Activated CD4-positive, alpha-beta T cell treated with anti-CD3 and anti-CD28 coated beads, Interleukin-2, amount 10 ng/mL, durations not matched to agents 7 days and 5 days (primary cell): ENCODE results near the gene SORCS2. TPM values are rescaled to one million over a fixed set of nuclear protein-coding genes. Genes with fewer than 3 reads are reported as not detected.

Experiments used
- CTCF ChIA-PET: fragments of 350-600 bp; sonication (Branson Sonifier 250); formaldehyde crosslinking; loops from one replicate; lab custom pipeline; 2021; ENCODE audit warnings: antibody characterized with exemption; lab: Charles Lee
- POLR2A ChIA-PET: fragments of 350-600 bp; sonication (Branson Sonifier 250); formaldehyde crosslinking; loops from one replicate; lab custom pipeline; 2021; ENCODE audit warnings: antibody characterized with exemption; lab: Charles Lee
- DNase-seq: peaks from one replicate; pipeline ENCODE4 v3.0.0-alpha.2; 2020
- H3K27ac Mint-ChIP-seq: one replicate; pipeline ENCODE4 v1.8.0; 2021; ENCODE audit warnings: mild to moderate bottlenecking, moderate library complexity, mixed read lengths
- H3K27me3 Mint-ChIP-seq: one replicate; pipeline ENCODE4 v1.8.0; 2021; ENCODE audit warnings: mixed read lengths
- H3K36me3 Mint-ChIP-seq: one replicate; pipeline ENCODE4 v1.8.0; 2021; ENCODE audit warnings: low read depth, mixed read lengths
- H3K4me1 Mint-ChIP-seq: one replicate; pipeline ENCODE4 v1.8.0; 2021; ENCODE audit warnings: mixed read lengths
- H3K4me3 Mint-ChIP-seq: one replicate; pipeline ENCODE4 v1.8.0; 2021; ENCODE audit warnings: mild to moderate bottlenecking, moderate library complexity, mixed read lengths
- H3K9me3 Mint-ChIP-seq: one replicate; pipeline ENCODE4 v1.8.0; 2021; ENCODE audit warnings: mixed read lengths
- total RNA-seq, 2 experiments: library from RNA; stranded (reverse); gene quantifications; one replicate each; pipeline ENCODE4 v1.2.3, GENCODE V29; 2021

The SORCS2 gene
- total RNA-seq, 2 experiments from 2014 or later: not detected

DNA sequence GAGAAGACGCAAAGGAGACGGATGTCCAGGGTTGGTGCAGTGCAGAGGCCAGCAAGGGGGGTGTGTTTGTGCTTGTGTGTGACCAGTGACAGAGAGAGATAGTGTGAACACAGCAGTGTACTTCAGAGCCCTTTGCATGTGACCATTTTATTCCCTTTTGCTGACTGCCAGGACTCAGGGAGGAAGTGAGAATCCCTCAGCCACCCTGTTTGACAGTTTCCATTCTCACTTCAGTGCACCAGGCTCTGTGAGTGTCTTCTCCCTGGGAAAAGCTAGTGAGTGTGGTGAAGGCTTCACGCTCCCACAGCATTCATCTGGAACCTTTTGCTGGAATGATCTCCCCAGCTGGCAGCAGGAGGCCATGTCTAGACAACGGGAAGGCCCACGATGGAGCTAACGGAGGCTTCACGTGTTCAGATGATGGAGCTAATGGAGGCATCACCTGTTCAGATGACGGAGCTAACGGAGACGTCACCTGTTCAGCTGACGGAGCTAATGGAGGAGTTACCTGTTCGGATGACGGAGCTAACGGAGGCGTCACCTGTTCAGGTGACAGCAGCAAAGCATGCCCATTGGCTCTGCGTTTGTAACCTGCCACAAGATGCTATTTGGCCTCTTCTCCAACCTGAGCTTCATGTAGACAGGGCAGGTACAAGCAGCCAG, 551.9 kb downstream of the SORCS2 start:
- H3K27ac Mint-ChIP-seq: no peak overlapping the region
- ChIA-PET POLR2A (no interaction called here), CTCF (interaction anchor here (0.8 kb wide), 1 partner anchor 12 kb away, joined by 4 read pairs; no protein-coding TSS in a partner anchor)
- no peak overlapping the region for H3K4me3 Mint-ChIP-seq
- no peaks in the 10 kb centered on the region for H3K36me3 Mint-ChIP-seq
- no peaks in the 10 kb centered on the region for H3K9me3 Mint-ChIP-seq
- H3K27me3 Mint-ChIP-seq: no peaks in the 10 kb centered on the region
- peaks cover 4% of the 10 kb centered on the region for H3K4me1 Mint-ChIP-seq
- no peak for DNase-seq

DNA sequence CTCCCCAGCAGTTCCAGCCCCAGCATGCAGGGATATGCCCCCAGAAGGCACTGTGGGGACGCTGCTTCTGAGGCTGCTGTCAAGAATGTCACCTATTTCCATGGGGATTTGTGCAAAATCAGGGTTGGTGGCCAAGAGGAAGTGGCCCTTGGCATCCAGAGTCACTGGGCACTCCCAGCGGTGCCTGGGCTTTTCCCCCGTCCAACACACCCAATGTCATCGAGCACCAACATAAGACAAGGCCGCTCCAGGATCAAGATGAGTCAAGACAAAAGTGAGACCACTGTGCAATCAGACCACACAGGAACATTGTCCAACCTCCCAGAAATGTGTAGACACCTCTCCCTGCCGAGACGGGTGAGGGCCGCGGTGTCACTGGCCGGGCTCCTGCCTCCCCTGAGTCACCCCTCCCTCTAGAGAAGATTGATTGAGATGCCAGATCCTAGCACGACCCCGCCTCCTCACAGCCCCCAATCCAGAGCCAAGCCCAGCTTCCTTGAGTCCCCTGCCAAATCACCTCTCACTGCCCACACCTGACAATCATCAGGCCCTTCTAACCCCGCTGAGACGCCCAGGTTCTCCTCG, 553.1 kb downstream of the SORCS2 start:
- peaks cover 14% of the 10 kb centered on the region for H3K4me1 Mint-ChIP-seq
- H3K9me3 Mint-ChIP-seq: no peaks in the 10 kb centered on the region
- CTCF ChIA-PET: no interaction called here
- H3K36me3 Mint-ChIP-seq: no peaks in the 10 kb centered on the region
- no peak overlapping the region for H3K4me3 Mint-ChIP-seq
- H3K27me3 Mint-ChIP-seq: no peaks in the 10 kb centered on the region
- H3K27ac Mint-ChIP-seq: no peak overlapping the region
- POLR2A ChIA-PET: no interaction called here
- DNase-seq: no peak

DNA sequence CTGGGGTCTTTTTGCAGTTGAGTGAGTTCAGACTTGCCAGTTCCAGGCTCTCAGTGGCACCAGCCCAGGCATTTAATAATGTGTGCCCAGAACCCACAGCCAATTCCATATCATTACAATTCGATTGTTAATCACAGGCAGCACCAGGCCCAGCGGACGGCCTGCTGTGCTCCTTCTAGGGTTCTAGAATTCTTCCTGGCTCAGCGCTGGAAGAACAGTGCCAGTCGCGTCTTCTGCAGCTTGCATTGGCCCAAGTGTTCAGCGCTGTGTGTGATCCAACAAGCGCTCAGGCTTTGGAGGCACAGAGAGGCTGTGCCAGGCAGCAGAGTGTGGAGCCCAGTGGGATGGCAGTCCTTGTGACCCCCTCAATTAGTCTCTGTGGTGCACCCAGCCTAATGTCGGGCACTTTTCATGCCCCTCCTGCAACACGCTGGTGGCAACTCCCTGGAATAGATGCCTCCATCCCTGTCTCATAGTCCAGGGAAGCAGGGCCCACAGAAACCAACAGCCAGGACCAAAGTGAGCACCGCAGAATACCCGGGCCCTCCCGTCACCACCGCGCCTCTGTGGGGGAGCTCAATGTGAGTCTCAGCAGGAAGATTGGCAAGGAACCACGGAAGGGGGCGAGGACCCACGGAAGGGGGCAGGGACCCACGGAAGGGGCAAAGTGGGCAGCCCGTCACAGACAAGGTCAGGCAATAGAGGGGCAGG, 554.2 kb downstream of the SORCS2 start:
- DNase-seq: no peak
- H3K4me3 Mint-ChIP-seq: no peak overlapping the region
- H3K27me3 Mint-ChIP-seq: no peaks in the 10 kb centered on the region
- peaks cover 2% of the 10 kb centered on the region for H3K36me3 Mint-ChIP-seq
- H3K9me3 Mint-ChIP-seq: no peaks in the 10 kb centered on the region
- H3K27ac Mint-ChIP-seq: no peak overlapping the region
- CTCF ChIA-PET: no interaction called here
- H3K4me1 Mint-ChIP-seq: peaks cover 22% of the 10 kb centered on the region
- POLR2A ChIA-PET: no interaction called here

DNA sequence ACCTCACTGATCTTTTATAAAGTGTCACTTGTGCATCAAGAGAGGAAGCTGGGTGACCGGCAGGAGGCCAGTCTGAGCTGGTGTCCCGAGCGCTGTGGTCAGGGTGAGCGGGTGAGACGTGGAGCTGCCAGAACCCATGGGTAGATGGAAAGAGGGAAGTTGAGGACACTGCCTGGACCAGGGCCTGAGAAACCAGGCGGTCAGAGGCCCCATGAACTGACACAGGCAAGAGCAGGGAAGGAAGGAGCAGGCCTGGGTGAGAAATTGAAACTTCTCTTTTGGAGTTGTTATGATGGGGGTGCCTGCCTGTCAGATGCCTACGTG, 554.7 kb downstream of the SORCS2 start:
- H3K36me3 Mint-ChIP-seq: peaks cover 2% of the 10 kb centered on the region
- no peaks in the 10 kb centered on the region for H3K9me3 Mint-ChIP-seq
- ChIA-PET CTCF (no interaction called here), POLR2A (no interaction called here)
- peaks cover 22% of the 10 kb centered on the region for H3K4me1 Mint-ChIP-seq
- no peak for DNase-seq
- no peaks in the 10 kb centered on the region for H3K27me3 Mint-ChIP-seq
- no peak overlapping the region for H3K27ac Mint-ChIP-seq
- H3K4me3 Mint-ChIP-seq: no peak overlapping the region

DNA sequence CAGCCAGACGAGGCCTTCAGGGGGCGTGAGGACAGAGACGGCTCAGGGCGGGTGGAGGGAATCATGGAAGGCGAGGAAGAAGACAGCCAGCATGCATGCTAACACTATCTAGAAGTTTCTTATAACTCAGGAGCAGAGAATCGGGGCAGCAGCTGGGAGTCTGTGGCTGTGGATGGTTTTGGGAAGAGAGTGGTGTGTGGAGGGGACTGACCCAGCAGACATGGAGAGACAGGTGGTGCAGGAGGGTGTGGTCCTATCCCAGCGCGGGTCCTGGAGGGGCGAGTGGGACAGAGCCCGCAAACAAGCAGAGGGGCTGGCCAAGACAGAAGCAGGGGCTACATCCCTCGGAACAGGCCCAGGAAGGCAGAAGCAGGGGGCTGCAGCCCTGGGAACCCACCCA, 555.2 kb downstream of the SORCS2 start:
- CTCF ChIA-PET: no interaction called here
- peak overlapping the region; percentile 21 for H3K27ac Mint-ChIP-seq

DNA sequence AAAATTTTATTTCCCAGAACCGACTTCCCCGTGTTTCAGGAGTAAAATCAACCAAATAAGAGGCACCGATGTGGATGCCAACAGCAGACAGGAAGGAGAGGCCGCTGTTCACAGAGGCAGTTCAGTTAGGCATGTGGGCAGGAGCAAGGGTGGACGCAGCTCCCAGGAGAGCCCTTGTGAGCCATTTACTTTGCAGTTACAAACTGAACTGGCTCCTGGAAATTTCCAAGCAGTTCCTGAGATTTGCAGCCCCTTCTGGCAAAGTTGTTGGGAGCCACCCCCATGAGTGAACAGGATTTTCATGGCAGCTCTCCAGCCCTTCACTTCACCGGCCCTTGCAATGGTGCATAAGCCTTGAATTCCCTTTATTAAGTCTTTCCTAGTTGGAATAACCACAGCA, 558.2 kb downstream of the SORCS2 start:
- CTCF ChIA-PET: no interaction called here
- H3K4me3 Mint-ChIP-seq: no peak overlapping the region
- no peak overlapping the region for H3K27ac Mint-ChIP-seq
- no peak for DNase-seq
- POLR2A ChIA-PET: no interaction called here
- peaks cover 22% of the 10 kb centered on the region for H3K4me1 Mint-ChIP-seq
- H3K36me3 Mint-ChIP-seq: peaks cover 2% of the 10 kb centered on the region
- no peaks in the 10 kb centered on the region for H3K27me3 Mint-ChIP-seq
- H3K9me3 Mint-ChIP-seq: no peaks in the 10 kb centered on the region

More for the DNA sequence above, 555.2 kb downstream of the SORCS2 start:
- Mint-ChIP-seq H3K4me3 (no peak overlapping the region), H3K36me3 (peaks cover 2% of the 10 kb centered on the region), H3K4me1 (peaks cover 22% of the 10 kb centered on the region), H3K27me3 (no peaks in the 10 kb centered on the region), H3K9me3 (no peaks in the 10 kb centered on the region)
- no peak for DNase-seq
- POLR2A ChIA-PET: no interaction called here

DNA sequence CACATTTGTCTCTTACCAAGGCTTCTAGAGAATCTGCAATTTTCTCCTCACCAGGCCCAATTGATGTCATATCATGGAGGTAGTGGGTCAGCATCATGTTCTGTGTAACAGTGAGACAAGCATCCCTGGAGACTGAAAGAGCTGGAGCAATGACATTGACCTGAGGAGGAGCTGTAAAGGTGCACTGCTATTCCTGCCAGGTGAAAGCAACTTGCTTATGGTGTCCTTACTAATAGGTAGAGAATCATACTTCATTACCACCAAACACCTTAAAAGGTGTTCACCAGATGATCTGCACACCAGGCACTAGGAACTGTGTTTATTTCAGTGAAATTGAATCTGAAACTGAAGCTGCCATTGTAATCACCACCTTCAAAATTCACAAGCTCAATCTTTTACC, 558.6 kb downstream of the SORCS2 start:
- POLR2A ChIA-PET: no interaction called here
- H3K9me3 Mint-ChIP-seq: no peaks in the 10 kb centered on the region
- H3K4me1 Mint-ChIP-seq: peaks cover 22% of the 10 kb centered on the region

DNA sequence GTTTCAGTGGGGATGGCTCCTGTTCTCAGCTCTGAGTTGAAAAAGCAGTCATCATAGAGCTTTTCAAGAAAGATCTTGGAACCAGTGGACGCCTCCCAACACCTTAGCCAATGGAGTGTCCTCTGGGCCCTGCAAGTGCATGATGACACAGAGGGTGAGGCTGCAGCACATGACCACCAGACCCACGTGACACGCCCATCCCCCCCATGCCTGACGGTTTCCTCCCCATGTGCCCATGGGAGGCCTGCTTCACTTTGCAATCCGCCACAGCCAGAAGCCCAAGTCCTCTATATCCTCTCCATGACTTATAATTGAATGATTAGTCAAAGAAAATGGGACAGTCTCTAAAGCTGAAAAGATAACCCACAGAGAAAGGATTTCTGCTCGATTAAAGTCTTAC, 560.3 kb downstream of the SORCS2 start:
- Mint-ChIP-seq H3K27ac (no peak overlapping the region), H3K27me3 (no peaks in the 10 kb centered on the region), H3K4me1 (peaks cover 23% of the 10 kb centered on the region), H3K4me3 (no peak overlapping the region), H3K36me3 (peaks cover 2% of the 10 kb centered on the region), H3K9me3 (no peaks in the 10 kb centered on the region)
- DNase-seq: no peak
- POLR2A ChIA-PET: no interaction called here
- CTCF ChIA-PET: interaction anchor here (1.0 kb wide), 1 partner anchor 9 kb away, joined by 4 read pairs; no protein-coding TSS in a partner anchor

More for the DNA sequence above, 558.6 kb downstream of the SORCS2 start:
- H3K4me3 Mint-ChIP-seq: no peak overlapping the region
- CTCF ChIA-PET: no interaction called here
- no peak overlapping the region for H3K27ac Mint-ChIP-seq
- H3K36me3 Mint-ChIP-seq: peaks cover 2% of the 10 kb centered on the region
- no peak for DNase-seq
- H3K27me3 Mint-ChIP-seq: no peaks in the 10 kb centered on the region

DNA sequence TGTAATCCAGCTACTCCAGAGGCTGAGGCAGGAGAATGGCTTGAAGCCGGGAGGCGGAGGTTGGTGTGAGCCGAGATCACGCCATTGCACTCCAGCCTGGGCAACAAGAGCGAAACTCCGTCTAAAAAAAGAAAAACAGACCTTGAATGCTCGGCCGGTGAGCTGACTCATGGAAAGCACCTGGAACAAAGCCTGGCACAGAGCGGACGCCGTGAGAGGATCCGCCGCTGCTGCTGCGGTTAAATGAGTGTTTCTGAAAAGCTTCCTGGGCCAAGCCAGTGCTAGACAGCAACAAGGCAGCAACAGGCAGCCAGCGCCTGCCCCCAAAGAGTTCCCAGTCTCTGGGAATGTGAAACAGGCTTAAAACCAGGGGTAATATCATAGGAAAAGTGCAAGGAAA, 560.9 kb downstream of the SORCS2 start:
- Mint-ChIP-seq H3K9me3 (no peaks in the 10 kb centered on the region), H3K27ac (no peak overlapping the region), H3K4me1 (peaks cover 27% of the 10 kb centered on the region), H3K4me3 (no peak overlapping the region), H3K36me3 (peaks cover 2% of the 10 kb centered on the region), H3K27me3 (no peaks in the 10 kb centered on the region)
- DNase-seq: no peak
- ChIA-PET CTCF (interaction anchor here (1.0 kb wide), 1 partner anchor 8 kb away, joined by 4 read pairs; no protein-coding TSS in a partner anchor), POLR2A (no interaction called here)

DNA sequence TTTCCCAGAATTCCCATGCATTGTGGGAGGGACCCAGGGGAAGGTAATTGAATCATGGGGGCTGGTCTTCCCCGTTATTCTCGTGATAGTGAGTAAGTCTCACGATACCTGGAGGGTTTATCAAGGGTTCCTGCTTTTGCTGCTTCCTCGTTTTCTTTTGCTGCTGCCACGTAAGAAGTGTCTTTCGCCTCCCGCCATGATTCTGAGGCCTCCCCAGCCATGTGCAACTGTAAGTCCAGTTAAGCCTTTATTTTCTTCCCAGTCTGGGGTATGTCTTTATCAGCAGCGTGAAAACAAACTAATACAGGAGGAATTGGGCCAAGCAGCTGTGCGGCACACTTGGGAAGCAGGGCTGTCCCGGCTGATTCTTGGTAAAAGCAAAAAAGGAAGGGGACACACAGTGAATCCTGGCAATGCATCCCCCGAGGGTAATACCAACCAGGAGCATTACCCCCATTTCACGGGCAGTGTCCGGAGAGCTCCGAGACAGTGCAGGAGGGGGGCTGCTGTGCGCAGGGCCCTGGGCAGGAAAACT, 561.7 kb downstream of the SORCS2 start:
- Mint-ChIP-seq H3K27me3 (no peaks in the 10 kb centered on the region), H3K4me3 (no peak overlapping the region), H3K9me3 (no peaks in the 10 kb centered on the region), H3K36me3 (peaks cover 2% of the 10 kb centered on the region), H3K4me1 (peaks cover 29% of the 10 kb centered on the region), H3K27ac (no peak overlapping the region)
- ChIA-PET POLR2A (no interaction called here), CTCF (interaction anchor here (1.0 kb wide), 1 partner anchor 8 kb away, joined by 4 read pairs; no protein-coding TSS in a partner anchor)
- DNase-seq: no peak

DNA sequence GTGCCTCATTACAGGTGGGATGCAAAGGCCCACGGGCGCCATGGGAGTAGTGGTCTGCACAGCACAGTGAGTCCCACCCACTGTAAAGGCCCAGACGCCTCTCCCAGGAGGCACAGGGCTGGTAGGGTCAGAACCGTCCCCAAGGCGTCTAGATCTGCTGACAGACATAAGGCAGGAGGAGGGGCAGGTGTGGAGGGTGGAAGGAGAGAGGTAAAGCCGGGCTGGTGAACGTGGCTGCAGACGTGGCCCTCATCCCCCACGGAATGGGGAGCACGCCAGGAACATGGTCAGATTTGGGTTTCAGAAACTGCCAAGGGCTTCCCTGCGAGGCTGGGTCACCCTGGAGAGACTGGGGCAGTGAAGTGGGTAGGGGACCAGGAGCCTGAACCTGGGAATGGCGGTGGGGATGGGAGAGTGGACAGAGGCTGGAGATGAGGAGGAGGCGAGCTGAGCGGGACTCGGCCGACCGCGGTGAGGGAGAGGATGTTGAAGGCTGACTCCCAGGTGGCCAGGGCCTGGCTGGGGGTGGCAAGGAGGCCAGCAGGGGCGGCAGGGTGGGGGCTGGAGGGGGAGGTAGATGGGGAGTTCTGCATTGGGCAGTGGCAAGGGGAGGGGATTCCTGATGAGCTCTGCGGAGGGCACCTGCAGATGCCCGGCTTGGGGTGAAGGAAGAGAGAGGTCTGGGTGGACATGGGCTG, 562.4 kb downstream of the SORCS2 start:
- POLR2A ChIA-PET: no interaction called here
- no peak overlapping the region for H3K27ac Mint-ChIP-seq
- DNase-seq: no peak

DNA sequence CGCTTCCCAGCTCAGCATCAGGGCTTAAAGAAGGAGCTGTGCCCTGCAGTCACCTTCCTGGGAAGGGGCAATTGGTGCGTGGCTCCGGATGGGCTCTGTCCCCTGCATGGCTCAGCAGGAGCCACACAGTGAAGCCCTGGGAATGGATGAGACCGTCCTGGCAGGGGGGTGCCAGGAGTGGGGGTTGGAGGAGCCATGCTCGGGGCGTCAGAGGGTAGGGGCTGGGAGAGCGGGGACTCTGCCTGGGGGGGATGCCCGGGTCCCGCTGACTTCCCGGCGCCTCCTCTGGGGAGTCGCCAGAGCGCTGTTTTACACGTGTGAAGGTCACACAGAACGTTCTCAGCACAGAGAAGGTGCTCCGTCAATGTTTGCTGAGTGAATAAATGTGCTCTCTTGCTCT, 563.2 kb downstream of the SORCS2 start:
- POLR2A ChIA-PET: no interaction called here
- Mint-ChIP-seq H3K4me3 (no peak overlapping the region), H3K27me3 (no peaks in the 10 kb centered on the region)

More for the DNA sequence above, 562.4 kb downstream of the SORCS2 start:
- no peaks in the 10 kb centered on the region for H3K9me3 Mint-ChIP-seq
- H3K4me3 Mint-ChIP-seq: no peak overlapping the region
- no peaks in the 10 kb centered on the region for H3K27me3 Mint-ChIP-seq
- H3K36me3 Mint-ChIP-seq: peaks cover 2% of the 10 kb centered on the region
- peaks cover 30% of the 10 kb centered on the region for H3K4me1 Mint-ChIP-seq
- CTCF ChIA-PET: no interaction called here

More for the DNA sequence above, 563.2 kb downstream of the SORCS2 start:
- peaks cover 28% of the 10 kb centered on the region for H3K4me1 Mint-ChIP-seq
- peaks cover 2% of the 10 kb centered on the region for H3K36me3 Mint-ChIP-seq
- H3K27ac Mint-ChIP-seq: peak overlapping the region; percentile 66
- H3K9me3 Mint-ChIP-seq: no peaks in the 10 kb centered on the region
- CTCF ChIA-PET: no interaction called here
- DNase-seq: no peak
